DOHH2 (cell line): Measurements from ENCODE around the gene LAMC3.

Source experiments
- H3F3A ChIP-seq: fragments of 200-600 bp; sonication (generic), shearing (Covaris generic); 2 replicates; pipeline ENCODE4 v1.6.0; 2016; ENCODE audit warnings: antibody characterized with exemption, mild to moderate bottlenecking; ENCODE audit not compliant: control insufficient read depth, insufficient read depth
- H3K27ac ChIP-seq: fragments of 200-600 bp; sonication (generic); 2 replicates; pipeline ENCODE4 v1.5.1; 2014; ENCODE audit warnings: low read depth, mild to moderate bottlenecking, low read length, moderate library complexity
- H3K27me3 ChIP-seq: fragments of 200-600 bp; sonication (generic); 2 replicates; pipeline ENCODE4 v1.6.1; 2014; ENCODE audit warnings: mild to moderate bottlenecking, low read length, mixed read lengths; ENCODE audit not compliant: control insufficient read depth
- H3K36me3 ChIP-seq: fragments of 200-600 bp; sonication (generic); 2 replicates; pipeline ENCODE4 v1.6.1; 2014; ENCODE audit warnings: mild to moderate bottlenecking, low read length, moderate library complexity, mixed read lengths; ENCODE audit not compliant: control insufficient read depth
- H3K4me1 ChIP-seq: fragments of 200-600 bp; sonication (generic); 2 replicates; pipeline ENCODE4 v1.6.1; 2014; ENCODE audit warnings: mild to moderate bottlenecking, low read length, mixed read lengths; ENCODE audit not compliant: control insufficient read depth
- H3K4me2 ChIP-seq: fragments of 200-600 bp; sonication (generic); 2 replicates; pipeline ENCODE4 v1.6.0; 2014; ENCODE audit warnings: mild to moderate bottlenecking, low read length, moderate library complexity
- H3K4me3 ChIP-seq: fragments of 200-600 bp; sonication (generic); 2 replicates; pipeline ENCODE4 v1.5.1; 2014; ENCODE audit warnings: mild to moderate bottlenecking, low read length, mixed read lengths
- H3K79me2 ChIP-seq: fragments of 200-600 bp; sonication (generic); 2 replicates; pipeline ENCODE4 v1.6.1; 2014; ENCODE audit warnings: mild to moderate bottlenecking, low read length, mixed read lengths; ENCODE audit not compliant: control insufficient read depth
- H3K9me2 ChIP-seq: fragments of 200-600 bp; sonication (generic); replicated peaks from 2 replicates; pipeline ENCODE4 v1.6.1; 2014; ENCODE audit warnings: mild to moderate bottlenecking, low read length, mixed read lengths; ENCODE audit not compliant: control insufficient read depth
- H3K9me3 ChIP-seq: fragments of 200-600 bp; sonication (generic); 2 replicates; pipeline ENCODE4 v1.6.1; 2014; ENCODE audit warnings: antibody characterized with exemption, low read length, mixed read lengths; ENCODE audit not compliant: control insufficient read depth, insufficient read depth
- H4K20me1 ChIP-seq: fragments of 200-600 bp; sonication (generic); 2 replicates; pipeline ENCODE4 v1.6.0; 2014; ENCODE audit warnings: low read depth, mild to moderate bottlenecking, antibody characterized with exemption, low read length, moderate library complexity; ENCODE audit not compliant: control insufficient read depth, insufficient read depth
- CTCF ChIP-seq: fragments of 200-600 bp; sonication (generic); IDR thresholded peaks from one replicate; pipeline ENCODE4 v1.5.1; 2014; ENCODE audit warnings: antibody characterized with exemption, mild to moderate bottlenecking, low read depth, low read length; ENCODE audit not compliant: poor library complexity, severe bottlenecking
- EZH2phosphoT487 ChIP-seq: fragments of 200-600 bp; sonication (generic); IDR thresholded peaks from 2 replicates; pipeline ENCODE4 v1.6.1; 2017; ENCODE audit warnings: borderline replicate concordance, mild to moderate bottlenecking, antibody characterized with exemption, low read length, moderate library complexity, mixed read lengths

LAMC3 gene

GRCh38 chr9:131125038-131125287 lies 116.0 kb downstream of the LAMC3 start:
- no peaks in the 10 kb centered on the region; the same call in 1 of the 2 replicates for H4K20me1 ChIP-seq
- no peaks in the 10 kb centered on the region for H3F3A ChIP-seq
- no peaks in the 10 kb centered on the region for H3K9me3 ChIP-seq
- peaks cover 7% of the 10 kb centered on the region; the same call in 1 of the 2 replicates for H3K27me3 ChIP-seq
- peak overlapping the region; percentile 57 for H3K27ac ChIP-seq
- no peaks in the 10 kb centered on the region for H3K9me2 ChIP-seq
- peaks cover 47% of the 10 kb centered on the region for H3K79me2 ChIP-seq
- TF ChIP-seq EZH2phosphoT487 (no peak), CTCF (no peak)
- peak overlapping the region; percentile 70 for H3K4me2 ChIP-seq
- peaks cover 37% of the 10 kb centered on the region for H3K36me3 ChIP-seq
- H3K4me1 ChIP-seq = peaks cover 12% of the 10 kb centered on the region
- H3K4me3 ChIP-seq = peak overlapping the region; percentile 81

GRCh38 chr9:131125288-131126058 lies 116.5 kb downstream of the LAMC3 start, which contains the start of gene NUP214:
Gene NUP214, plus strand, starts transcription at chr9:131125586. Its CDS starts 119 bp downstream, at chr9:131125705.
- H3K36me3 ChIP-seq = peaks cover 41% of the 10 kb centered on the region
- H3K27ac ChIP-seq = peak within 1 kb of the TSS; percentile 57
- TF ChIP-seq CTCF = no peak
- no peak for TF ChIP-seq EZH2phosphoT487
- H3K4me2 ChIP-seq = peak within 1 kb of the TSS; percentile 91
- peaks cover 2% of the 10 kb centered on the region; the same call in 1 of the 2 replicates for H3K27me3 ChIP-seq
- H3K9me2 ChIP-seq = no peaks in the 10 kb centered on the region
- H3F3A ChIP-seq = no peaks in the 10 kb centered on the region
- peaks cover 12% of the 10 kb centered on the region for H3K4me1 ChIP-seq
- no peaks in the 10 kb centered on the region; the same call in 1 of the 2 replicates for H4K20me1 ChIP-seq
- H3K4me3 ChIP-seq = peak within 1 kb of the TSS; percentile 81
- peaks cover 48% of the 10 kb centered on the region for H3K79me2 ChIP-seq
- H3K9me3 ChIP-seq = no peaks in the 10 kb centered on the region

GRCh38 chr9:131126059-131126426 lies 117.1 kb downstream of the LAMC3 start:
- H3K4me2 ChIP-seq = peak overlapping the region; percentile 91
- no peaks in the 10 kb centered on the region for H3F3A ChIP-seq
- TF ChIP-seq CTCF (no peak), EZH2phosphoT487 (no peak)
- peaks cover 12% of the 10 kb centered on the region for H3K4me1 ChIP-seq
- no peaks in the 10 kb centered on the region for H3K9me3 ChIP-seq
- H3K27ac ChIP-seq = peak overlapping the region; percentile 38; the same call in 1 of the 2 replicates
- peaks cover 52% of the 10 kb centered on the region for H3K79me2 ChIP-seq
- no peaks in the 10 kb centered on the region; the same call in 1 of the 2 replicates for H4K20me1 ChIP-seq
- H3K36me3 ChIP-seq = peaks cover 47% of the 10 kb centered on the region
- H3K9me2 ChIP-seq = no peaks in the 10 kb centered on the region
- H3K4me3 ChIP-seq = peak overlapping the region; percentile 81
- no peaks in the 10 kb centered on the region for H3K27me3 ChIP-seq
